Measurements from ENCODE around the gene PPP1R8.

DNA sequence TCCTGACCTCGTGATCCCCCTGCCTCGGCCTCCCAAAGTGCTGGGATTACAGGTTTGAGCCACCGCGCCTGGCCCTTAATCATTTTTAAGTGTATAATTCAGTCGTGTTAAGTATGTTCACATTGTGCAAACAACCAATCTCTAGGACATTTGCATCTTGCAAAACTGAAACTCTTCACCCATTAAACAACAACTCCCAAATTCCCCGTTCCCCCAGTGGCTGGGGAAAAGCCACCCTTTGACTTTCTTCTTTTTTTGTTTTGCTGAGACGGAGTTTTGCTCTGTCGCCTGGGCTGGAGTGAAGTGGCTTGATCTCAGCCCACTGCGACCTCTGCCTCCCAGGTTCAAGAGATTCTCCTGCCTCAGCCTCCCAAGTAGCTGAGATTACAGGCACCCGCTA, 35.2 kb downstream of the PPP1R8 start:
- TF ChIP-seq, protein P1, sequence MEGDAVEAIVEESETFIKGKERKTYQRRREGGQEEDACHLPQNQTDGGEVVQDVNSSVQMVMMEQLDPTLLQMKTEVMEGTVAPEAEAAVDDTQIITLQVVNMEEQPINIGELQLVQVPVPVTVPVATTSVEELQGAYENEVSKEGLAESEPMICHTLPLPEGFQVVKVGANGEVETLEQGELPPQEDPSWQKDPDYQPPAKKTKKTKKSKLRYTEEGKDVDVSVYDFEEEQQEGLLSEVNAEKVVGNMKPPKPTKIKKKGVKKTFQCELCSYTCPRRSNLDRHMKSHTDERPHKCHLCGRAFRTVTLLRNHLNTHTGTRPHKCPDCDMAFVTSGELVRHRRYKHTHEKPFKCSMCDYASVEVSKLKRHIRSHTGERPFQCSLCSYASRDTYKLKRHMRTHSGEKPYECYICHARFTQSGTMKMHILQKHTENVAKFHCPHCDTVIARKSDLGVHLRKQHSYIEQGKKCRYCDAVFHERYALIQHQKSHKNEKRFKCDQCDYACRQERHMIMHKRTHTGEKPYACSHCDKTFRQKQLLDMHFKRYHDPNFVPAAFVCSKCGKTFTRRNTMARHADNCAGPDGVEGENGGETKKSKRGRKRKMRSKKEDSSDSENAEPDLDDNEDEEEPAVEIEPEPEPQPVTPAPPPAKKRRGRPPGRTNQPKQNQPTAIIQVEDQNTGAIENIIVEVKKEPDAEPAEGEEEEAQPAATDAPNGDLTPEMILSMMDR (IDR thresholded peaks at IDR 0.05; ENCODE audit: borderline replicate concordance, extremely low read depth, low read length, poor library complexity, severe bottlenecking) = no peak
- TF ChIP-seq EZH2 (IDR thresholded peaks at IDR 0.05; ENCODE audit: borderline replicate concordance, low read depth, low read length, severe bottlenecking) = no peak
